AG10803 (cell line): ENCODE measurements around the gene ZCCHC2.

Source experiments
- DNase-seq: peaks from one replicate; pipeline ENCODE4 v3.0.0; 2010; ENCODE audit warnings: low read depth
- H3K4me3 ChIP-seq: 2 replicates; pipeline ENCODE4 v1.5.1; 2011; ENCODE audit warnings: mild to moderate bottlenecking, low read length, control low read depth
- CTCF ChIP-seq: conservative IDR thresholded peaks from 2 replicates; pipeline ENCODE4 v1.5.1; 2011; ENCODE audit warnings: mild to moderate bottlenecking, low read length, control low read depth, inconsistent platforms

Gene ZCCHC2

GRCh38 chr18:62576845-62577512 is 54.2 kb downstream of the ZCCHC2 start:
- DNase-seq, result no peak
- TF ChIP-seq CTCF, result no peak
- no peak overlapping the region for H3K4me3 ChIP-seq

- no peak for TF ChIP-seq CTCF
- H3K4me3 ChIP-seq, result no peak overlapping the region
- DNase-seq, result no peak
Observed at GRCh38 chr18:62577765-62578164, 54.9 kb downstream of the ZCCHC2 start.

GRCh38 chr18:62578980-62579511 is 56.2 kb downstream of the ZCCHC2 start:
- no peak for TF ChIP-seq CTCF
- H3K4me3 ChIP-seq, result no peak overlapping the region
- DNase-seq, result no peak

- no peak for TF ChIP-seq CTCF
- DNase-seq, result no peak
Observed at GRCh38 chr18:62583376-62583775, 60.6 kb downstream of the ZCCHC2 start.

GRCh38 chr18:62584241-62585120 is 61.7 kb downstream of the ZCCHC2 start:
- peak overlapping the region; percentile 33; the same call in 1 of the 2 replicates for H3K4me3 ChIP-seq
- peak; percentile 84 for DNase-seq
- TF ChIP-seq CTCF, result peak; percentile 100

More at GRCh38 chr18:62583376-62583775, 60.6 kb downstream of the ZCCHC2 start:
- H3K4me3 ChIP-seq, result no peak overlapping the region

- H3K4me3 ChIP-seq, result peak overlapping the region; percentile 29
- TF ChIP-seq CTCF, result no peak
- DNase-seq, result no peak
Observed at GRCh38 chr18:62585274-62586150, 62.7 kb downstream of the ZCCHC2 start.
